Measurements from ENCODE around the gene CDKN2AIP.

GRCh38 chr4:183458005-183458404 lies 13.6 kb downstream of the CDKN2AIP start:
- TF ChIP-seq CTCF (IDR thresholded peaks at IDR 0.05) (no peak), POLR2A (IDR thresholded peaks at IDR 0.05) (no peak)

Data from thyroid gland (tissue), 4 donors.